Measurements from ENCODE around the gene CPVL.

Gene CPVL

DNA sequence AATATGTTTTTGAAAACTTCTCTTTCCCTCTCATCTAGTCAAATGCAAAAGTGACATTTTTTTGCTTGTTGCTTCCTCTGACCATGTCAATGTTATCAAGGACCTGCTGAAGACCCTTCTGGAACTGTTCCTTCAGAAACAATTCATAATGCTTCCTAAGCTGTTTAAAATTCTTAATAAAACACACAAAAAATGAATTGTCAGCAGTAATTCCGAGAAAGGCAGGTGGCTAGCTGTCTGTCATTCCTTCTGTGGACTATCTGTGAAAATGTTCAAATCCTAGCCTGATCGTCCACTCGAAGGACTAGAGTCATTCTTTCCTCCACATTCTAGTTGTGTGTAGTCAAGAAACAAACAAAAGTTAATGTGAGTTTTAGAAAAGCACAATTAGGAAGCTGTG, 131.6 kb downstream of the CPVL start:
- H3K27ac ChIP-seq, result no peak overlapping the region
- no peak for TF ChIP-seq ZFX (IDR thresholded peaks at IDR 0.05)
- TF ChIP-seq, protein P1, sequence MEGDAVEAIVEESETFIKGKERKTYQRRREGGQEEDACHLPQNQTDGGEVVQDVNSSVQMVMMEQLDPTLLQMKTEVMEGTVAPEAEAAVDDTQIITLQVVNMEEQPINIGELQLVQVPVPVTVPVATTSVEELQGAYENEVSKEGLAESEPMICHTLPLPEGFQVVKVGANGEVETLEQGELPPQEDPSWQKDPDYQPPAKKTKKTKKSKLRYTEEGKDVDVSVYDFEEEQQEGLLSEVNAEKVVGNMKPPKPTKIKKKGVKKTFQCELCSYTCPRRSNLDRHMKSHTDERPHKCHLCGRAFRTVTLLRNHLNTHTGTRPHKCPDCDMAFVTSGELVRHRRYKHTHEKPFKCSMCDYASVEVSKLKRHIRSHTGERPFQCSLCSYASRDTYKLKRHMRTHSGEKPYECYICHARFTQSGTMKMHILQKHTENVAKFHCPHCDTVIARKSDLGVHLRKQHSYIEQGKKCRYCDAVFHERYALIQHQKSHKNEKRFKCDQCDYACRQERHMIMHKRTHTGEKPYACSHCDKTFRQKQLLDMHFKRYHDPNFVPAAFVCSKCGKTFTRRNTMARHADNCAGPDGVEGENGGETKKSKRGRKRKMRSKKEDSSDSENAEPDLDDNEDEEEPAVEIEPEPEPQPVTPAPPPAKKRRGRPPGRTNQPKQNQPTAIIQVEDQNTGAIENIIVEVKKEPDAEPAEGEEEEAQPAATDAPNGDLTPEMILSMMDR (conservative IDR thresholded peaks at IDR 0.05), result no peak

DNA sequence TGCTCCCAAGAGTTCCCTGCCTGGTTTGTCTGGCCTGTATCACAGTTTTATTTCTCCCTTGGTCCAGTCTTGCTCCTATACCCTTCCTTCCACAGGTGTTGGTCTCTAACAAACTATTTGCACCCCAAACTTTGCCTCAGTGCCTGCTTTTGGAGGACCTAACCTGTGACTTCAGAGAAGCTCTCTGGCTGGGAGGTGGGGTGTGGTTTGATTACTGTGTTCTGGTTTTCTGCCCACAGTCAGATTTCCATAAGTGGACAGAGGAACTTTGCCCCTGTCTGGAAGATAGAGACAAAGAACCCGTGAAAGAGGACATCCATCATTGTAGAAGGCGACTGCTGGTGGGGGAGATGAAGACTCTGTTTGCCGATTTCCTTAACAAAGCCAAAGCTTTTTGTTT, 132.4 kb downstream of the CPVL start:
- no peak for TF ChIP-seq ZFX (IDR thresholded peaks at IDR 0.05)
- TF ChIP-seq, protein P1 (conservative IDR thresholded peaks at IDR 0.05), result no peak
- no peak overlapping the region for H3K27ac ChIP-seq

DNA sequence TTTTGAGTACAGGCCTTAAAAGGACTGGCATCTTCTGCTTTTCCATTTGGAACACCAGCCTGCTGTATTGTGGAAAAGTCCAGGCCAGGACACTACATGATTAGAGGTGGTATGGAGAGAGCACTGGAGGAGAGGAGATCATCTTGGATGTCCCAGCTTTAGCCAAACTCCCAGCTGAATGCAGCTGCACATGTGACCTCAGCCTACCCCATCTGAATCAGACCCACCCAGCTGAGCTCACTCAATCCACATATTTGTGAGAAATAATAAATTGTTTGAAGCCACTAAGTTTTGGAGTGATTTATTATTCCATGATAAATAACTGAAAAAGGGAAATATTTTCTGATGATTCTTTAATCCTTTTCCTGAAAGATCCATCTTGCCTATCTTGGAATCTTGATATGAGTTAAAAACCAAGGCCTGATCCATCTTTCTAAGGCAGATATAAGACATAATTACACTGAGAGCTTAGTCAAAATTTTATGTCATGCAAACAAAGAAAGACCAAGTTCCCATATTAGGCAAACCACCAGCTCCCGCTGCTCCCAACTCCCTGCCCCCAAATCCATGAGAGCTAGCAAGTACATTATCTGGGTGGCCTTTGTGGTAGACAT, 133.1 kb downstream of the CPVL start:
- TF ChIP-seq, protein P1 (conservative IDR thresholded peaks at IDR 0.05), result no peak
- no peak for TF ChIP-seq ZFX (IDR thresholded peaks at IDR 0.05)
- no peak overlapping the region for H3K27ac ChIP-seq

DNA sequence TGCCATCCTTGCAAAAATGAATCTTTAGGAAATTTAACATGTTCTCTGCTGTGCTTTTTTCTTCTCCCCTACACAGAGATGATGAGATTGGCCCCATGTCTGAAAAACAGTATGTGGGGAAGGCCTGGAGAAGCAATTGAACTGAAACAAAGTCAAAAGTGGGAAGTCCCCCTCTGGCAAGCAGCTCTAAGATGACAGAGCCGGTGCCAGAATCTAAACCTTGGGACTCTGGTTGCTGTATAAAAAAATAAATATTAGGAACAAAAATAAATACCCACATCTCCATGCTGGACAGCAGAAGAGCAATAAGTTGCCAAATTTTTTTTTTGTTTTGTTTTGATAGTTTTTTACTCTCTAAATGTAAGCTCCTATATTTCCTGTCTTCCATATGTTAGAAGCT, 136.4 kb downstream of the CPVL start:
- H3K27ac ChIP-seq, result no peak overlapping the region
- no peak for TF ChIP-seq ZFX (IDR thresholded peaks at IDR 0.05)
- TF ChIP-seq, protein P1 (conservative IDR thresholded peaks at IDR 0.05), result no peak

DNA sequence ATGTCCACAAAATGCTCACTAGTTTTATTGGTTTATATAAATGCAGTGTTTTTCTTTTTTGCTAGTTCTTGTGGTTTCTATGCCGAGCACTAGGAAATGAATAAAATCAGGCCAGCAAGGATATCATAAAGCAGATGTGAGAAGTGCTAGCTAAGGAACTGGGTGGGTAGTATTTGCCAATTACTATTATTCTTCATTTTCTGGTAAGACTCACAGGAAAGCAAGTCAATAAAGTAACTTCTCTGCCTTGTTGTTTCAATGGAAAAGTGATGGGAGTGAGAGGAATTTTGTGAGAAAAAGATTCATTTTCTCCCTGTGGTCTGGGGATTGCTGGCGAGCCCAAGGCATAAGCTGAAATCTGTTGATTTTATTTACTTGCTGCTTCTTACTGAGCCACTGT, 137.7 kb downstream of the CPVL start:
- H3K27ac ChIP-seq, result no peak overlapping the region
- TF ChIP-seq, protein P1 (conservative IDR thresholded peaks at IDR 0.05), result no peak
- no peak for TF ChIP-seq ZFX (IDR thresholded peaks at IDR 0.05)

DNA sequence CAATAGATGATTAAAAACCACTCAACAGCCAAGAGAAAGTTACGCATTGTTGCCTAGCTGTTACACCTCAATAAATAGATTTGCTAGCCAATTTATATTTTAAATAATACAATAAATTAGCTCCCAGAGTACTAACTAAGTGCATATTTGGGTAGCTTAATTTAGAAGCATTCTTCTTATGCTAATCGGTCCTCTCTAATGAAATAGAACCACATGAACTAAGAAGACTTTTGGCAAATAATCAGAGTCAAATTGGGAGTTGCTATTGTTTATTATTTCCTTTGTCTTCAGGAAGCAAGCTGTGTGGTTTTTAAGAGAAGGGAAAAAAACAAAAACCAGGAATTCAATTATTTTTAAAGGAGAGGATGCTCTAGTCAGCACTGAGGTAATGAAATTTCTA, 139.2 kb downstream of the CPVL start:
- no peak overlapping the region for H3K27ac ChIP-seq
- TF ChIP-seq ZFX (IDR thresholded peaks at IDR 0.05), result no peak

DNA sequence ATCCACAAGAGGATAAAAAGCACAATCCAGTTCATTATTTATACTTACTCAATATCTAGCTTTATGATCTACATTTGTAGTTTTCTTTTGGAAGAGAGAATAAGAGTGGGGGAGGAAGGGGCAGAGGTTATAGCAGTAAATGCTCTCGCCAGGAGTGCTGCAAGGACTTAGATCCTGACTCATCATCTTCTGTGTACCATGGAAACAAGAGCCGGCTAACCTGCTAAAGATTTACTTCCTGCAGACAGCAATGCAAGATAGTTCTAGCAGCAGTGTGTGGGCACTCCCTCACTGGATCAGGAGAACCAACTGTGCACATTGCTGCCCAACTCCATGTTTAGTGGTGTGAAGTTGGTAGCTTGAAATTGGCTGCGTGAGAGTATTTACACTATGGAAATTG, 140.5 kb downstream of the CPVL start:
- H3K27ac ChIP-seq, result no peak overlapping the region
- TF ChIP-seq ZFX (IDR thresholded peaks at IDR 0.05), result no peak
- TF ChIP-seq, protein P1 (conservative IDR thresholded peaks at IDR 0.05), result no peak

DNA sequence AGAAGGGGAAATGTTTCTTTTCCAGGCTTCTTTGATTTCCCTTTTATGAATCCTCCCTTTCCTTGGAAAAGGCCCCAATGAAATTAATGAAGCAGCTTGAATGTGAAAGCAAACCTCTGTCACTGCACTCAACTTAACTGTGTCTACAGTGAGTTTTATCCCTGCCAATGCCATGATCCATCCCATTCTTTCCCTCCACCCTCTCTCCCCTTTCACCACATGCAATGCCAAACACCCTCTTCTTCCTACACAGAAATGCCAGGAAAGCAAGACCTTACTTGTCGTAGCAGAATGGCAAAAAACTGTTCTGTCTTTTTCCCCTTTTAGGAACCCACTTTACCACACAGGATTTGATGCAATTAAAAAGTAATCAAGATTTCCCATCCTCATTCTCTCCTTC, 140.9 kb downstream of the CPVL start:
- H3K27ac ChIP-seq, result no peak overlapping the region
- TF ChIP-seq, protein P1 (conservative IDR thresholded peaks at IDR 0.05), result no peak
- no peak for TF ChIP-seq ZFX (IDR thresholded peaks at IDR 0.05)

Measured in C4-2B (cell line).